ENCODE results near the gene SLC25A26. TPM values are rescaled to one million over a fixed set of nuclear protein-coding genes. Genes with fewer than 3 reads are reported as not detected.
A peak's percentile ranks its signal among the peaks of the same experiment; 100 is the strongest.

The SLC25A26 gene
- total and polyA plus RNA-seq, 7 donors, result 21.0 to 43.6 (median 31.9) TPM

DNA sequence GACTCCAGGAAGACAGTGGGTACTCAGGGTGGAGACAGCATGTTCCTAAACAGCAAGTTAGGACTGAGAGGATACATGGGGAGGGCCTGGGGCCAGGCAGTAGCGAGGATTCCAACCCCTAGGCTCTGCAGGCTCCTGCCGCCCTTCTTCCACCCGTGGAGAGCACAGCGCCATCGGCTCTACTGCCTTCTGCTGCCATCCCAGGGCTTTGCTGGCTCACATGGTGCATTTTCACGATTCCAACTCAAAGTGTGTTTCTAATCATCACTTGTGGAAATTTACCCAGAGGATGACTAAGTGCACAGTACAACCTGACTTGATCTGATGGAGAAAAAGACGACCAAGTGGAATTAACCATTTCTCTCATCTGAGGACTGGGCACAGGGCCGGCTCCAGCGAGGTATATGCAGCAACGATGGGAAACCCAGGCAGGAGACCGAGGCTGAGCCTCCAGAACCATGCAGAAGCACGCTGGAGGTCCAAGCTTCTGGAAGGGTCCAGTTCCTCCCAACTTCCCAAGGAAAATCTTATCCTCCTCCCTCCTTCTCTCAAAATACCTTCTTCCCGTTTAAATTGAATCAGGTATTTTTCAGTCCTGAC, 175.5 kb downstream of the SLC25A26 start:
- TF ChIP-seq, protein P1, sequence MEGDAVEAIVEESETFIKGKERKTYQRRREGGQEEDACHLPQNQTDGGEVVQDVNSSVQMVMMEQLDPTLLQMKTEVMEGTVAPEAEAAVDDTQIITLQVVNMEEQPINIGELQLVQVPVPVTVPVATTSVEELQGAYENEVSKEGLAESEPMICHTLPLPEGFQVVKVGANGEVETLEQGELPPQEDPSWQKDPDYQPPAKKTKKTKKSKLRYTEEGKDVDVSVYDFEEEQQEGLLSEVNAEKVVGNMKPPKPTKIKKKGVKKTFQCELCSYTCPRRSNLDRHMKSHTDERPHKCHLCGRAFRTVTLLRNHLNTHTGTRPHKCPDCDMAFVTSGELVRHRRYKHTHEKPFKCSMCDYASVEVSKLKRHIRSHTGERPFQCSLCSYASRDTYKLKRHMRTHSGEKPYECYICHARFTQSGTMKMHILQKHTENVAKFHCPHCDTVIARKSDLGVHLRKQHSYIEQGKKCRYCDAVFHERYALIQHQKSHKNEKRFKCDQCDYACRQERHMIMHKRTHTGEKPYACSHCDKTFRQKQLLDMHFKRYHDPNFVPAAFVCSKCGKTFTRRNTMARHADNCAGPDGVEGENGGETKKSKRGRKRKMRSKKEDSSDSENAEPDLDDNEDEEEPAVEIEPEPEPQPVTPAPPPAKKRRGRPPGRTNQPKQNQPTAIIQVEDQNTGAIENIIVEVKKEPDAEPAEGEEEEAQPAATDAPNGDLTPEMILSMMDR (IDR thresholded peaks at IDR 0.05), result no peak
- DNase-seq (peak in 1 of 2 donors; percentile 26), ATAC-seq (no peak)
- 87 to 92% (median 89%) methylated on average over 13 of the region's 13 CpGs for WGBS, 3 donors
- Histone ChIP-seq H3K9me3 (no peaks in the 10 kb centered on the region), H3K36me3 (ENCODE audit: insufficient read depth in 1 of 2, low read depth in 1 of 2) (peaks cover 3 to 60% of the 10 kb centered on the region in 2 donors), H3K4me3 (no peak overlapping the region), H3K27me3 (ENCODE audit: insufficient read depth in 3 of 3, low read length in 2 of 3) (no peaks in the 10 kb centered on the region), H3K27ac (peak overlapping the region; percentile 88), H3K4me1 (peaks cover 51% of the 10 kb centered on the region)
- intact Hi-C loops (cut with DNase I), result no loop called here

DNA sequence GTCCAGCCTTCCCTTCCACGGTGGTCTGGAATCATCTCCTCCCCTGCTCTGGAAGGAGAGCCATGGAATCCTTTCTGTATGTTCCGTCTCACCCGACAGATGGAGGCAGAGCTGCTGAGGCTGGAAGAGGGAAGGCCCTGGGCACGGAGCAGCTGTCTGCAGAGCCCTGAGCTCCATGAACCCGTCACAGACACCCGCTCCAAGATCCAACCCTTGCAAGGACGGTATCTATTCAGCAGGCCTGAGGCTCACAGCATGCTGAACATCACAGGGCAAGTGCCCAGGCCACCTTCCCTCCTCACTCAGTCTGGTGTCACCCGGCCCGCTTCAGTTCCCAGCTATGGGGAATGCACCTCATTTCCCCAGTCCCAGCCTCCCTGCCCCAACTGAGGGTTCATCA, 176.1 kb downstream of the SLC25A26 start:
- 93 to 95% (median 93%) methylated on average over 9 of the region's 9 CpGs for WGBS, 3 donors
- H3K4me1 ChIP-seq, result peaks cover 57% of the 10 kb centered on the region

DNA sequence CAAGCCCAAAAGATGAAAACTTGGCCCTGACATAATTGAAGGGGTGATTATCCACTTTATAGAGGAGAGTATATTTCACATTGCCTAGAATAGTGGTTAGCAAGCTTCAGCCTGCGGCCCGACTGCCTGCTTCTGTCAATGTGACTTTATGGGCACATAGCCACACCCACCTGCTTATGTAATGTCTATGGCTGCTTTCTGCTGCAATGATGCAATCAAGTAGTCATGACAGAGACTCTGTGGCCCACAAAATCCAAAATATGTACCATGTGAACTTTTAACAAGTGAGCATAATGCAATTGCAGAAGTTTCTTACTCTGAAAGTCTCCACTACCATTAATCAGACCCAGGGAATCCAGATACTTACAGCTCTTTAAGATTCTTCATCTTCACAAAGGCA, 176.9 kb downstream of the SLC25A26 start:
- Histone ChIP-seq H3K4me3 (no peak overlapping the region), H3K27me3 (ENCODE audit: insufficient read depth in 3 of 3, low read length in 2 of 3) (no peaks in the 10 kb centered on the region), H3K27ac (peak overlapping the region; percentile 88), H3K9me3 (no peaks in the 10 kb centered on the region), H3K36me3 (ENCODE audit: insufficient read depth in 1 of 2, low read depth in 1 of 2) (peaks cover 3 to 47% of the 10 kb centered on the region in 2 donors), H3K4me1 (peaks cover 63% of the 10 kb centered on the region)
- peak; percentile 70 to 78 (median 73) for ATAC-seq
- intact Hi-C loops (cut with DNase I), result loop anchor here in 1 of 2 donors (1.0 kb wide), 1 partner anchor 121 kb away; no protein-coding TSS in a partner anchor
- peak in 1 of 2 donors; percentile 39 for DNase-seq
- TF ChIP-seq, protein P1 (IDR thresholded peaks at IDR 0.05), result no peak
- WGBS, 3 donors, result 21 to 55% (median 34%) methylated on average over 2 of the region's 2 CpGs

More for the DNA sequence above, 176.1 kb downstream of the SLC25A26 start:
- TF ChIP-seq, protein P1 (IDR thresholded peaks at IDR 0.05), result no peak
- intact Hi-C loops (cut with DNase I), result loop anchor here in 1 of 2 donors (1.0 kb wide), 1 partner anchor 121 kb away; no protein-coding TSS in a partner anchor
- ATAC-seq (no peak), DNase-seq (peak in 1 of 2 donors; percentile 38)
- peaks cover 3 to 54% of the 10 kb centered on the region in 2 donors for H3K36me3 ChIP-seq (ENCODE audit: insufficient read depth in 1 of 2, low read depth in 1 of 2)
- H3K27me3 ChIP-seq (ENCODE audit: insufficient read depth in 3 of 3, low read length in 2 of 3), result no peaks in the 10 kb centered on the region
- H3K9me3 ChIP-seq, result no peaks in the 10 kb centered on the region
- no peak overlapping the region for H3K4me3 ChIP-seq
- peak overlapping the region; percentile 88 for H3K27ac ChIP-seq

GRCh38 chr3:66398228-66399025, 177.6 kb downstream of the SLC25A26 start:
- DNase-seq, result no peak
- peaks cover 3 to 43% of the 10 kb centered on the region in 2 donors for H3K36me3 ChIP-seq (ENCODE audit: insufficient read depth in 1 of 2, low read depth in 1 of 2)
- no peak overlapping the region for H3K4me3 ChIP-seq
- peak; percentile 45 to 70 (median 61) for ATAC-seq
- intact Hi-C loops (cut with DNase I), result no loop called here
- peak overlapping the region; percentile 88 for H3K27ac ChIP-seq
- peaks cover 64% of the 10 kb centered on the region for H3K4me1 ChIP-seq
- 46 to 66% (median 48%) methylated on average over 9 of the region's 9 CpGs for WGBS, 3 donors
- H3K9me3 ChIP-seq, result no peaks in the 10 kb centered on the region
- no peaks in the 10 kb centered on the region for H3K27me3 ChIP-seq (ENCODE audit: insufficient read depth in 3 of 3, low read length in 2 of 3)
- TF ChIP-seq, protein P1 (IDR thresholded peaks at IDR 0.05), result no peak
